ENCODE results near the gene LAS1L.
"Not testable (repeated sequence)": the region's sequence is repeated elsewhere in the genome, so short reads cannot be mapped to it uniquely, and the experiment has no call there.

LAS1L gene

DNA sequence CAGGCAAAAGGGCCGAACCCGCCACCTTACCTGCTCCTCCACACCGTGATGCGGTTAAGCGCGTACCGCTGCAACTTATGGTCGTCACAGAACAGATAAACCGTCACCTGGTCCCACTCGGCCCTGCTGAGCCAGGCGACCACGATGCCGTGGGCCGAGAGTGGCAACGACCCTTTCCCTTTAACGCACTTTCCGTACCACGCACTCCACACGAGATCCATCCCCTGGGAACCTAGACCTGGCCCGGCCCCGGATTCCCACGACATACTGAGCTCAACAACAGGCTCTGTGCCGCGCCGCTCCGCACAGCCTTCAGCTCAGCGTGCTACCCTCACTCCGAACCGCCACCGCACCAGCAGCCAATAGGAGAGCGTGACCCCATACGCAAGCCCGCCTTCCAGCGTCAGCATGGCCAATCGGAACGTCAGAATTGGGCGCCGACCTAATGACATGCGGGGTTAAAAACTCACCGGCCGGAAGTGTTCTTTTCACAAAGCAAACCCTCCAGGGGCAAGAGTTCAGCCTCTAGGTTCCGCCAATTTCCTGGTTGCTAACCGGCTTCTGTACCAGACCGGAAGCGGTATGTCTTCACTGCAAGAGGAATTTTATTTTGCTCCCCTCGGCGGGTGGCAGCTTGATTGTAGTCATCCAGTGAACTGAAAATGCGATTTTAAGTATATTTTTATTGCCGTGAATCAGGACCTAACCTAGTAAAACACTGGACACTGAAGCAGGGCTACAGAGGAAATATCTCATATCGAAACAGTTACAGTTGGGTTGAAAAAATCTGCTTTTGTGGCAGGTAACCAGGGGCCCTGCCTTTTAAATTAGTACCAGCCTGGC lies at the start of gene LAS1L:
LAS1L (minus strand) TSS at position 338 of the 843 bp plus-strand sequence; CDS start at position 266, 72 bp downstream.
- intact Hi-C loops (cut with DNase I), result no loop called here
- DNase-seq, result peak; percentile 85 to 97 (median 93)

DNA sequence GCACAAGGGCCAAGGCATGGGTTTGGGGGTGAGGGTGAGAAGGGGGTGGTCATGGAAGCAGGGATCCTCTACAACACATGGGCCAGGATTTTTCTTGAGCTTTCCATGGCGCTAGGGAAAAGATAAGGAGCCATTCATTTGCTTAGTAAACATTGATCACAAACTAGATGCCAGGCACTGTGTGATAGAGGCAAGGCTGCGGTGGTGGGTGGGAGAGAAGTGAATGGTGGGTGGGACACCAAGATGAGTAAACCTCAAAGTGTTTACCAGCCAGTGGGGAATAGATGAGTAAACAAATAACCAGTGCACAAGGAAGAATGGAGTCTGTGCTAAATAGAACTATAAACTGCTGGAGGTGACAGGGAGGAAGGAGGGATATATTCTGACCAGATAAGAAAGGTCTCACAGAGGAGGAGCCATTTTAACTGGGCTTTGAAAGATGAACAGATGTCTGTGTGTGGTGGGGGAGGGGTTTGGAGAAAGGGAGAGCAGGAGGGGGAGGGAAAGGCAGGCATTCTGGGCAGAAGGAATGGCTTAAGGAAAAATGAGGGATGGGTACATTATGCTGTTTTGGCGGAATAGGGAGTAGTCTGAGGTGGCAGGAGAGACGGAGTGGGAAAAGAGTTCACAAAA lies 48.0 kb upstream of the LAS1L start:
- intact Hi-C loops (cut with DNase I), result loop anchor here (10.0 kb wide), 1 partner anchor 402 kb away; no protein-coding TSS in a partner anchor

DNA sequence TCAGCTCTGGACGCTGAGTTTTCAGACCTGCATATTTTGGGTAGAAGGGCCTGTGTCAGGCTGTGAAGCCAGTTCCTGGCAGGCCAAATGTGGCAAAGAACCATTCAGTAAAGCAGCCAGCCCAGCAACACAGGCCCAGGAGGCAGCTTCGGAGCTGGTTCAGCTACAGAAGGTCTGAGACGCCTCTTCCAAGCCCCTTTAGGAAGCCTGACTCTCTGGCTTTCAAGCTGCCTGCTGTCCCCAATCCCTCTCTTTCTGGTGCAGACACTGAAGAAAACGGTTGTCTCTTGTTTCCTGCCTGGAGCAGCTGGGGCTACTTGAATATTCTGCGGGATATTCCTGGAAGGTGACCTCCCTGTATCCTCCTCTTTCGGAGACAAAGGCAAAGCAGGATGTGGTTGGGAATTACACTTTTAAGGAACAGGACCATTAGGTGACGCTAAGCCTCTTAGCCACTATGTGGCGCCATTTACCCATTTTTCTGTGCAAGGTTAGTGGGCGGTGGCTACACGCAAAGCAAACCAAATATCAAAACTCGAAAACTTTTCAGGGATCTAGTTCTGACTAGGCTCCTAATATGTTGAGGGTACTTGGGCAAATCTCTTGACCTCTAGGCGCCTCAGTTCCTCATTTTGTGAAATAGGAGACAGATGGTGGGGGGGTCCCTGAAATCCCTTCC lies 47.2 kb upstream of the LAS1L start:
- intact Hi-C loops (cut with DNase I), result loop anchor here (10.0 kb wide), 1 partner anchor 403 kb away; no protein-coding TSS in a partner anchor
- peak in 39 of 42 donors; percentile 9 to 82 (median 61) for DNase-seq

More for the DNA sequence above, 48.0 kb upstream of the LAS1L start:
- DNase-seq, result no peak

DNA sequence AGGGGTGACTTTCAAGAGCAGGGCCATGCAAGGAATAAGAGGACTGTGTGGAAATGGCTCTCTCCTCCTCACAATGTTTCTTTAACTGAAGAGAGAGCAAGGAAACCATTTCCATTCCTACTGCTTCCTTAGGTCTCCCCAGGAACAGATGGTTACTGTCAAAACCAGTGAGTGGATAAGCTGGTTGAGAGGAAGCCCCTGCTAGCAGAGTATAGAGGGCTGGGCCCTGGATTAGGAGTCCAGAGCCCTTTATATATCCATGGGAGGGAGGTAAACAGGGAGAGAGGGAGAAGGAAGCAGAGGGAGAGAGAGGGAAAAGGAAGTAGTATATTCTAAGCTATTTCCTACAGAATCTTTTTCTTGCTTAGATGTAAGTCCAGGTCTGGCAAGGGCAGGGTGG lies 43.8 kb upstream of the LAS1L start:
- intact Hi-C loops (cut with DNase I), result no loop called here
- DNase-seq, result no peak

DNA sequence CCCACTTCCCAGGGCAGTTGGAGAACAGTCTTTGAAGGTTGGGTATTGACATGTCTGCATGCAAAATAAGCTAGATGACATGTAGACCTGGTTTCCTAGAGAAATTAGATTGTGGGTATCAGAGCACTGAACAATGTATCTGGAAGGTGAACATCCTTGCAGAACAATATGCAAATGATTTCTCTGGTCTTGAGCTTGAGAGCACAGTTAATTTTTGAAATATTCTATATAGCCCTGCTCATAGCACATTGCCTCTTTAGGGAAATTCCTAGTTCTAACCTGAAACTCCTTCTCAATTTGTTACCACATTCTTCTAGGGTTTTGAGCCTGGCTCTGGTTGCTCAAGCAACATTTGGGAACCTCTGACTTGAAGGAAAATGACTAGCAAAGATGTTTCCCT lies 41.6 kb upstream of the LAS1L start:
- intact Hi-C loops (cut with DNase I), result no loop called here
- DNase-seq, result no peak

DNA sequence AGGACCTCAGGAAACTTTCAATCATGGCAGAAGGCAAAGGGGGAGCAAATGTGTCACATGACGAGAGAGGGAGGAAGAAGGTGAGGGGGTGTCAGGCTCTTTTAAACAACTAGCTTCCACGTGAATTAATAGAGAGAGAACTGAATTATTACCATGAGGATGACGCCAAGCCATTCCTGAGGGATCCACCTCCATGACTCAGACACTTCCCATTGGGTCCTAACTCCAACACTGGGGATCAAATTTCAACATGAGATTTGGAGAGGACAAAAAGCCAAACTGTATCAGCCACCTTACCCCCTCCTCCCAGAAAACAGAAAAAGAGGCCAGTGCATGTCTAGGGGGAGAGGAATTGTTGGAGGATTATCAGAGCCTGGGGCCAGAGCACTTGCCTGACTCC lies 40.4 kb upstream of the LAS1L start:
- intact Hi-C loops (cut with DNase I), result no loop called here
- no peak for DNase-seq

DNA sequence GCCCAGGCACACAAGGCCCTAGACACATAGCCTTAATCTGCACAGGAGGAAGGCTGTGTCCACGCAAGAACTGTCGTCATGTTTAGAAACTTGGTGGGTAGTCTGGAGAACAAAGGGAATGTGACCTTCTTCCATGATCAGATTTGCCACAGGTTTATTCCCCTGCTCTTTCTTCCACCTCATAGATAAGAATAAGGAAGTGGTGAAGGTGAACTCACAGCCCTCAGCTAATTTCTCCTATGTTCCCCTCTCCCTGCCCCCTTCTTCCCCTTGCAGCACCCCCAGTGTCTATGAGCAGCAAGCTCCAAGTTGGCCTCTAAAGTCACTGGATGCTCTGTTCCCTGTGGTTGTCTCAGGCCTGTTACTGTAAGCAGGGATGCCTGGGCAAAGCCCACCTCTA lies 39.8 kb upstream of the LAS1L start:
- no peak for DNase-seq
- intact Hi-C loops (cut with DNase I), result no loop called here

DNA sequence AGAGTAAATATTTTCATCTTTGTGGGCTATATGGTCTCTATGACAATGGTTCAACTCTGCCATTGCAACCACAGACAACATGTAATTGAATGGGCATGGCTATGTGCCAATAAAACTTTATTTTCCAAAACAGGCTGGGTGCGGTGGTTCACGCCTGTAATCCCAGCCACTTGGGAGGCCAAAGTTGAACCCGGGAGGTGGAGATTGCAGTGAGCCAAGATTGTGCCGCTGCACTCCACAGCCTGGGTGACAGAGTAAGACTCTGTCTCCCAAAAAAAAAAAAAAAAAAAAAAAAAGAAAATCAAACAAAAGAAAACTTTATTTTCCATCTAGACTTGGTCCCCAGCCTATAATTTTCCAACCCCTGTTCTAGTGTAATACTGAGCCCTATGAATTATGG lies 38.4 kb upstream of the LAS1L start:
- intact Hi-C loops (cut with DNase I), result no loop called here
- DNase-seq, result no peak

DNA sequence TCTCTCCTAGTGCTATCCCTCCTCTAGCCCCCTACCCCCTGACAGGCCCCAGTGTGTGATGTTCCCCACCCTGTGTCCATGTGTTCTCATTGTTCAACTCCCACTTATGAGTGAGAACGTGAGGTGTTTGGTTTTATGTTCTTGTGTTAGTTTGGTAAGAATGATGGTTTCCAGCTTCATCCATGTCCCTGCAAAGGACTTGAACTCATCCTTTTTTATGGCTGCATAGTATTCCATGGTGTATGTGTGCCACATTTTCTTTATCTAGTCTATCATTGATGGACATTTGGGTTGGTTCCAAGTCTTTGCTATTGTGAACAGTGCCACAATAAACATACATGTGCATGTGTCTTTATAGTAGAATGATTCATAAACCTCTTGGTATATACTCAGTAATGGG lies 28.3 kb upstream of the LAS1L start:
- DNase-seq; intact Hi-C loops (cut with DNase I): not testable (repeated sequence)

DNA sequence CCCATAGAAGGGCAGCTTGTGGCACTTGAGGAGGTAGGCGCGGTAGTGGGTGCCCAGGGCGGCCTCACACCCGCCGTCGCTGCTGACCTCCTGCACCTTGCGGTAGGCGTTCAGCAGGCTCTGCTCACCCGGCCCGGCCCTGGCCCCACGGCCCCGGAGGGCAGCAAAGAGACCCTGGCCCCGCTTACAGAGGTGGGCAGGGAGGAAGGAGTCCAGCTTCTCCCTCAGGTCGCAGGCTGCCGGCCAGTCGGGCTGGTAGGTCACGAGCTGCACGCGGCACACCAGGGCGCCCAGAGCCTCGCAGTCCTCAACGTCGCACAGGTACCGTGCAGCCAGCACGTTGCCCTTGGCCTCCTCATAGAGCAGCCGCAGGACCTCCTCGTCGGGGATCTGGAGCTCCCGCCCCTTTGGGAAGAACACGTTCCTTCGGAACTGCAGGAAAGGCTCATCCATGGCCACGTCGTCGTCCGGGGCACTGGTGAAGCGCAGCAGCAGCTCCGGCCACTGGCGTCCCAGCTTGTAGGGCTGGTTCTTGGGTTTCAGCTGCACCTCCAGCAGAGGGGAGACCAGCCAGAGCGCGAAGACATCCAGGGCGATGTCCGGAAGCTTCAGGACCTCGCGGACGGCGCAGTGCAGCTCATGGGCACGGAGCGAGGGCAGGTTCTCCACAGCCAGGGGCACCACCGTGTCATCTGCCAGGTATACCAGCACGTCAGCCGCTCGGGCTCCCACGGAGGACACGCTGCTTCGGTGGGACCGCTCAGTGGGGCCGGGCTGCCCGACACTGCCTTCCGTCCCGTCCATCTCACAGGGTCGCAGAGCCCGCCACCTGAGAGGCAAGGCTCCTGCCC lies 17.1 kb upstream of the LAS1L start:
- intact Hi-C loops (cut with DNase I), result no loop called here
- DNase-seq, result no peak

DNA sequence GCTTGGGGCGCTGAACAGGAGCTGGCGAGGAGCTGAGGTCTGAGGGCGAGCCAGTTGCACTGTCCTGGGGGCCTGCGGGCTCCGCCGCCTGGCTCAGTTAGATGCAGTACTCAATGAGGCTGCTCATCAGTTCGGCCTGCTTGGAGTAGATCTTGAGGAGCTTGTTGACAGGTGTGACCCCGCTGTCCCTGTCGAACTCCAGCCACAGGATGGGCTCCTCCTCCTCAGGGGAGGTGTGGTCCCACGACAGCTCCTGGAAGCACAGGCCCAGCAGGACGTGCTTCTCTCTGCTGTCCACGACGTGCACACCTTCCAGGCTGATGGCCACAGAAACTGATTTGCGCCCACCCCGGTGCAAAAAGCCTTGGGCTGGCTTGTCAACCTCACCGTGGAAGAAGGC lies 16.5 kb upstream of the LAS1L start:
- no peak for DNase-seq
- intact Hi-C loops (cut with DNase I), result no loop called here

DNA sequence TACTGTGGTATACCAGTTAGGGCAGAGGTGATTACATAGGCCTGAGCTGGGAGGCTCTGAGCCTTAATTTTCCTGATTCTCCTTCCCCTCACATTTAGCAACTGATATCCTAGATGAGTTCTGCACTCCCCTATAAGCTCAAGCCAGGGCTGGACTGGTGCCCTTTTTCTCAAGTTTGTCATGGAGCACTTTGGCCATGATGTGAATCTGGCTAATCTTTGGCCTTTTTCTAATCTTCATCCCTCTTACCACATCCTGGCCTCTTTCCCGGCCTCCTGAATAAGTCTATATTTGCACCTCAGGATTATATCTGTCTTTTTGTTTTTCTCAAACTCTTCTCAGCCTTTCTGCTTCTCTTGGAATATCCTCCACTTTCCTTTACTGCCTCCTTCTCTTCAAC lies 10.9 kb upstream of the LAS1L start:
- intact Hi-C loops (cut with DNase I), result no loop called here
- no peak for DNase-seq

DNA sequence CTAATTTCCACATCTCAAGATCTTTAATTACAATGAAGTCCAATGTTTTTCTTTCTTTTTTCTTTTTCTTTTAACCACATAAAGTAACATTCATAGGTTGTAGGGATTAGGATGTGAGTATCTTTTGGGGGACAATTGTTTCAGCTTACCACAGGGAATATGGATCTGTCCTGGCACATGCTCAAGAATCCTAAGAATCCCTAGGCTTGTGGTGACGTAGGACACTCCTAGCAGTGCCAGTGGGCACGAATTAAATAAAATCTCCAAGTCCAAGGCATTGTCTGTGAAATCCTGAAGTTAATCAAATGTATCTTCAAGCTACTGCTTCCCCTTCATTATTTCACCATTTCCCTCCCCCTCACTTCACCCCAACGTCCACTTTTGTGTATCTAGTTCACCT lies 2.6 kb upstream of the LAS1L start:
- no peak for DNase-seq
- intact Hi-C loops (cut with DNase I), result no loop called here

DNA sequence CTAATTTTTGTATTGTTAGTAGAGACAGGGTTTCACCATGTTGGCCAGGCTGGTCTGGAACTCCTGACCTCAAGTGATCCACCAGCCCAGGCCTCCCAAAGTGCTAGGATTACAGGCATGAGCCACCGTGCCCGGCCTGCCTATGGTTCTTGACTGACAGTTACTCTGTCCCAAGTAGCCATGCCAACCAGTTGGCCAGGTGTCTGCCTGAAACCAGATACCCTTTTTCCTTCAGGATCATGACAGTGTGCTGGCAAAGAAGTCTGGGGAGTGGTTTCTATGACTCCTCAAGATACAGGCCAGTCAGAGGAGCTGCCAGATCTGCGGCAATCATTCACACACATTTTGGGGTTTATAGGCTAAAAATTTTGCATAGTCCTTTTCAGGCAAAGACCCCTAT lies 1.7 kb upstream of the LAS1L start:
- DNase-seq, result no peak
- intact Hi-C loops (cut with DNase I), result no loop called here

DNA sequence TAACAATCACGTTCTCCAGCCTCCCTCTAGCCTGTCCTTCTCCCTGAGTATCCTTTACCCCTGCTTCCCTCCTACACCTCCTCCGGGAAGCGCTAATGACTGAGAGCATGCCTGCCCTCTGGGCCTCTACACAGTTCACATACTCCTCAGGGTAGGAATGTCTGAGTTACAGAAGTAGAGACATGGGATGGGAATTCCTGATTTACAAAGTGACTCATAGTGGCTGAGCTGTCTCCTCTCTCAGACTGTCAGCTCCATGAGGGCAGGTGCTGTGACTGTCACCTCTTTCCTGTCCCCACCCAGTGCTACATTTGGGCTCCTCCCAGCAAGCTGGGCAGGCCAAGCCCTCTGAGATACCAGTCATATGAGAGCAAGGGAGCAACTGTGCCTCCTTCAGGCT lies 2.6 kb downstream of the LAS1L start:
- no peak for DNase-seq
- intact Hi-C loops (cut with DNase I), result no loop called here

DNA sequence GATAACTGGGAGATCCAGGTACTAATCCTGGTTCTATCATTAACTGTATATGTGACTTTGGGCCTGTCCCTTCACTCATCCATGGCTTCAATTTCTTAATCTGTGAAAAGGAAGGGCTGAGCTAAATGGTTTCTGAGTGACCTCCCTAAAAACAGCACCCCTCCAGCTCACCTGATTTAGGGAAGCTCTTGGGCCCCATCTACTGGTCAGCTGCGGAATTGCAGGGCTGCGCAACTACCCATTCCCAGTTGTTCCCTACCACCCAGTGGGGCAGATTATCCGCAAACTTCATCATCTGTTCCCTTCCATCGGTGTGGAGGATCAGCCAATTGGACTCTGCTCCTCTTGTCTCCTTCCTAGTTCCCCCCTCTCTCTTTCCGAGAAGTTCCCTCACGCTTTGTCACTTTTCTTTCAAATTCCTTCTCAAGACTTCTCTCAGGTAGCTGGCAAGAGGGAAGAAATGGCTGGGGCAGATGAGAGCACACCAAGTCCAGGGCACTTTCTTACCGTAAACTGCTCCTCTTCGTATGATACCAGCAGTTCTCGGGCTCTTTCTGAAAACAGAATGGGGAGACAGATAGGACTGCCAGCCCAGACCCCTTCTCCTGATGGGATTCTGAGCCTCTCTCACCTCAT lies 5.8 kb downstream of the LAS1L start:
- peak in 40 of 42 donors; percentile 18 to 82 (median 58) for DNase-seq
- intact Hi-C loops (cut with DNase I), result no loop called here

DNA sequence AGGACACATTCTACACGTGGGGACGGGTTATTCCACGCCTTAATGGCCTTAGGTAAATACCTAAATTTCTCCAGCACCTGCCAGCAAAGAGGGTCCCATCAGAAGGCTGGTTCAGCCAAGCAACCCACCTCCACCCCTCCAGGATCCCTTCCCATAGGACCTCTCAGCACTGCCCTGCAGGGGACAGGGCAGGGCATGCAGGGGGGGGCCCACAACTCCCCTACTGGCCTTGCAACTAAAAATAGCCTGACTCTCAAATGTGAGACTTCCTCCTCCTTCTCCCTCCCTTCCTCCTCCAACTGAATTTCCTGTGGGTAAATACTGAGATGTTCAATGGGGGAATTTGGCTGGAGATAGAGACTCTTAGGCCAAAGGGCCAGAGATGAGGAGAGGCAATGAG lies 6.3 kb downstream of the LAS1L start:
- no peak for DNase-seq
- intact Hi-C loops (cut with DNase I), result no loop called here

DNA sequence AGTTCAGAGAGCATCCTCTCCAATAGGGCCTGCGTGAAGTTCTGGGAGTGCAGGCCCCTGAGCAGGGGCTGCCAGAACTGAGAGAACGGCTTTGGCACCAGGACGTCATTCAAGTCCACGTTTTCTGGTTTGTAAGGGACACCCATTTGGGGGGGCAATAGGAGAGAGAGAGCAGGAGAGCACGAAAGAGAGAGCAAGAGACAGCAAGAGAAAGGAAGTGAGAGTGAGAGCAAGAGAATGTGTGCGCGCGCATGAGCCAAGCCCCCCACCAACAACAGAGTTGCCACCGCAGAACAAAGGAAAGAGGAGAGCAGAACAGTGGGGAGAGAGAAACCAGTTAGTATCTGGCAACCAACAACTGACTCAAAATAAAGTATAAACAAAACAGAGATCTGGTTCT lies 10.4 kb downstream of the LAS1L start:
- intact Hi-C loops (cut with DNase I), result no loop called here
- DNase-seq, result no peak
